Epithelial cell of esophagus (primary cell): ENCODE measurements around the gene C22orf39.

Experiments
- DNase-seq: peaks from one replicate; pipeline ENCODE4 v3.0.0; 2010; ENCODE audit warnings: low read depth
- H3K4me3 ChIP-seq: 2 replicates; pipeline ENCODE4 v1.5.1; 2011; ENCODE audit warnings: mild to moderate bottlenecking, low read length, control low read depth
- CTCF ChIP-seq: IDR thresholded peaks from 2 replicates; pipeline ENCODE4 v1.5.1; 2011; ENCODE audit warnings: low read depth, mild to moderate bottlenecking, low read length, control low read depth, inconsistent platforms; ENCODE audit not compliant: insufficient read depth; ENCODE audit errors: missing control alignments

The C22orf39 gene

GRCh38 chr22:19476023-19476422, 28.5 kb upstream of the C22orf39 start:
- no peak overlapping the region for H3K4me3 ChIP-seq
- no peak for DNase-seq

GRCh38 chr22:19473578-19473977, 26.1 kb upstream of the C22orf39 start:
- TF ChIP-seq CTCF: no peak
- no peak for DNase-seq
- H3K4me3 ChIP-seq: no peak overlapping the region

More at GRCh38 chr22:19476023-19476422, 28.5 kb upstream of the C22orf39 start:
- TF ChIP-seq CTCF: no peak

GRCh38 chr22:19472233-19472632, 24.7 kb upstream of the C22orf39 start:
- no peak for TF ChIP-seq CTCF
- no peak overlapping the region for H3K4me3 ChIP-seq
- no peak for DNase-seq

GRCh38 chr22:19471572-19471971, 24.1 kb upstream of the C22orf39 start:
- DNase-seq: no peak
- H3K4me3 ChIP-seq: no peak overlapping the region
- no peak for TF ChIP-seq CTCF

GRCh38 chr22:19470010-19470409, 22.5 kb upstream of the C22orf39 start:
- no peak overlapping the region for H3K4me3 ChIP-seq
- TF ChIP-seq CTCF: no peak
- DNase-seq: no peak

- no peak for DNase-seq
- no peak overlapping the region for H3K4me3 ChIP-seq
- no peak for TF ChIP-seq CTCF
Measured at GRCh38 chr22:19469421-19469820, 21.9 kb upstream of the C22orf39 start.

- no peak for TF ChIP-seq CTCF
- no peak overlapping the region for H3K4me3 ChIP-seq
- no peak for DNase-seq
Measured at GRCh38 chr22:19467912-19468311, 20.4 kb upstream of the C22orf39 start.
